Activated CD4-positive, alpha-beta memory T cell treated with anti-CD3 and anti-CD28 coated beads for 36 hours (primary cell): ENCODE results near the gene THBS4. TPM values are rescaled to one million over a fixed set of nuclear protein-coding genes. Genes with fewer than 3 reads are reported as not detected.
"Not testable (repeated sequence)": the region's sequence is repeated elsewhere in the genome, so short reads cannot be mapped to it uniquely, and the experiment has no call there.

ENCODE experiments used
- CTCF ChIA-PET: fragments of 350-600 bp; sonication (Branson Sonifier 250); formaldehyde crosslinking; loops from one replicate; lab custom pipeline; 2021; ENCODE audit warnings: antibody characterized with exemption, inconsistent platforms; lab: Charles Lee
- POLR2A ChIA-PET: fragments of 350-600 bp; sonication (Branson Sonifier 250); formaldehyde crosslinking; loops from one replicate; lab custom pipeline; 2021; ENCODE audit warnings: antibody characterized with exemption; lab: Charles Lee
- DNase-seq: peaks from one replicate; pipeline ENCODE4 v3.0.0-alpha.2; 2020
- H3K27ac Mint-ChIP-seq: one replicate; pipeline ENCODE4 v1.8.0; 2021; ENCODE audit warnings: mixed read lengths
- H3K27me3 Mint-ChIP-seq: one replicate; pipeline ENCODE4 v1.8.0; 2021; ENCODE audit warnings: mixed read lengths
- H3K36me3 Mint-ChIP-seq: one replicate; pipeline ENCODE4 v1.8.0; 2021; ENCODE audit warnings: mixed read lengths
- H3K4me1 Mint-ChIP-seq: one replicate; pipeline ENCODE4 v1.8.0; 2021; ENCODE audit warnings: low read depth, mixed read lengths
- H3K4me3 Mint-ChIP-seq: one replicate; pipeline ENCODE4 v1.8.0; 2021; ENCODE audit warnings: mild to moderate bottlenecking, mixed read lengths
- H3K9me3 Mint-ChIP-seq: one replicate; pipeline ENCODE4 v1.8.0; 2021; ENCODE audit warnings: mixed read lengths
- intact Hi-C: fragments of 100-400 bp; cut with micrococcal nuclease; formaldehyde crosslinking; loops from one replicate; pipeline ENCODE4 v1.15.1; 2023
- total RNA-seq, 2 experiments: library from RNA; stranded (reverse); gene quantifications; one replicate each; pipeline ENCODE4 v1.2.3, GENCODE V29; 2021

Gene THBS4
- total RNA-seq, 2 experiments from 2014 or later, result 1.8 to 2.2 TPM

- intact Hi-C loops, result no loop called here
- H3K36me3 Mint-ChIP-seq, result no peaks in the 10 kb centered on the region
- H3K27ac Mint-ChIP-seq, result no peak overlapping the region
- ChIA-PET CTCF (interaction anchor here (1.5 kb wide), 1 partner anchor 14 kb away, joined by 4 read pairs; no protein-coding TSS in a partner anchor), POLR2A (no interaction called here)
- no peaks in the 10 kb centered on the region for H3K9me3 Mint-ChIP-seq
- H3K27me3 Mint-ChIP-seq, result no peaks in the 10 kb centered on the region
- no peak overlapping the region for H3K4me3 Mint-ChIP-seq
- peaks cover 7% of the 10 kb centered on the region for H3K4me1 Mint-ChIP-seq
- DNase-seq, result no peak
These were observed 70.7 kb downstream of the THBS4 start for GRCh38 chr5:80105698-80106439.

GRCh38 chr5:80106916-80107315 is 71.8 kb downstream of the THBS4 start:
- Mint-ChIP-seq H3K27me3 (no peaks in the 10 kb centered on the region), H3K4me1 (peaks cover 5% of the 10 kb centered on the region), H3K4me3 (no peak overlapping the region), H3K36me3 (no peaks in the 10 kb centered on the region), H3K27ac (no peak overlapping the region), H3K9me3 (no peaks in the 10 kb centered on the region)
- CTCF ChIA-PET, result interaction anchor here (1.5 kb wide), 1 partner anchor 15 kb away, joined by 4 read pairs; no protein-coding TSS in a partner anchor
- POLR2A ChIA-PET, result no interaction called here
- DNase-seq, result no peak
- intact Hi-C loops, result no loop called here

- H3K4me3 Mint-ChIP-seq, result no peak overlapping the region
- H3K36me3 Mint-ChIP-seq, result peaks cover 12% of the 10 kb centered on the region
- peaks cover 6% of the 10 kb centered on the region for H3K4me1 Mint-ChIP-seq
- intact Hi-C loops, result no loop called here
- peaks cover 12% of the 10 kb centered on the region for H3K9me3 Mint-ChIP-seq
- H3K27me3 Mint-ChIP-seq, result no peaks in the 10 kb centered on the region
- DNase-seq, result no peak
- no peak overlapping the region for H3K27ac Mint-ChIP-seq
- ChIA-PET CTCF (interaction anchor here (0.8 kb wide), 1 partner anchor 198 kb away, joined by 3 read pairs; no protein-coding TSS in a partner anchor), POLR2A (interaction anchor here (0.6 kb wide), 2 partner anchors 16 to 195 kb away, joined by 3 read pairs; no protein-coding TSS in a partner anchor)
These were observed 74.7 kb downstream of the THBS4 start for GRCh38 chr5:80109646-80110478.

- H3K4me3 Mint-ChIP-seq, H3K27me3 Mint-ChIP-seq, CTCF ChIA-PET, DNase-seq, intact Hi-C loops, POLR2A ChIA-PET, H3K27ac Mint-ChIP-seq: not testable (repeated sequence)
- peaks cover 11% of the 10 kb centered on the region for H3K4me1 Mint-ChIP-seq
- peaks cover 14% of the 10 kb centered on the region for H3K36me3 Mint-ChIP-seq
- H3K9me3 Mint-ChIP-seq, result peaks cover 13% of the 10 kb centered on the region
These were observed 76.3 kb downstream of the THBS4 start for GRCh38 chr5:80111376-80111990.

- H3K4me1 Mint-ChIP-seq, result peaks cover 25% of the 10 kb centered on the region
- H3K36me3 Mint-ChIP-seq, result peaks cover 17% of the 10 kb centered on the region
- POLR2A ChIA-PET, result no interaction called here
These were observed 79.7 kb downstream of the THBS4 start for GRCh38 chr5:80114860-80115259.

GRCh38 chr5:80116000-80116399 is 80.9 kb downstream of the THBS4 start:
- intact Hi-C loops, result no loop called here
- Mint-ChIP-seq H3K9me3 (peaks cover 18% of the 10 kb centered on the region), H3K4me1 (peaks cover 25% of the 10 kb centered on the region), H3K27me3 (no peaks in the 10 kb centered on the region), H3K27ac (peak overlapping the region; percentile 18), H3K4me3 (no peak overlapping the region), H3K36me3 (peaks cover 17% of the 10 kb centered on the region)
- ChIA-PET CTCF (no interaction called here), POLR2A (no interaction called here)
- DNase-seq, result no peak

More at GRCh38 chr5:80114860-80115259, 79.7 kb downstream of the THBS4 start:
- no peaks in the 10 kb centered on the region for H3K27me3 Mint-ChIP-seq
- CTCF ChIA-PET, result no interaction called here
- H3K27ac Mint-ChIP-seq, result no peak overlapping the region
- no peak for DNase-seq
- no peak overlapping the region for H3K4me3 Mint-ChIP-seq
- intact Hi-C loops, result no loop called here
- peaks cover 18% of the 10 kb centered on the region for H3K9me3 Mint-ChIP-seq

- CTCF ChIA-PET, result no interaction called here
- no peaks in the 10 kb centered on the region for H3K27me3 Mint-ChIP-seq
- peaks cover 18% of the 10 kb centered on the region for H3K9me3 Mint-ChIP-seq
- no peak overlapping the region for H3K4me3 Mint-ChIP-seq
- peaks cover 25% of the 10 kb centered on the region for H3K4me1 Mint-ChIP-seq
- POLR2A ChIA-PET, result no interaction called here
- no peak overlapping the region for H3K27ac Mint-ChIP-seq
- no peak for DNase-seq
- H3K36me3 Mint-ChIP-seq, result peaks cover 17% of the 10 kb centered on the region
- intact Hi-C loops, result no loop called here
These were observed 81.3 kb downstream of the THBS4 start for GRCh38 chr5:80116465-80116864.

GRCh38 chr5:80117446-80117845 is 82.3 kb downstream of the THBS4 start:
- ChIA-PET POLR2A (no interaction called here), CTCF (interaction anchor here (2.0 kb wide), 1 partner anchor 26 kb away, joined by 9 read pairs; no protein-coding TSS in a partner anchor)
- peaks cover 19% of the 10 kb centered on the region for H3K36me3 Mint-ChIP-seq

GRCh38 chr5:80119372-80119771 is 84.2 kb downstream of the THBS4 start:
- Mint-ChIP-seq H3K4me3 (no peak overlapping the region), H3K27me3 (no peaks in the 10 kb centered on the region), H3K4me1 (peaks cover 36% of the 10 kb centered on the region), H3K36me3 (peaks cover 11% of the 10 kb centered on the region), H3K27ac (no peak overlapping the region), H3K9me3 (peaks cover 9% of the 10 kb centered on the region)
- ChIA-PET POLR2A (no interaction called here), CTCF (interaction anchor here (0.8 kb wide), 1 partner anchor 156 kb away, joined by 3 read pairs; no protein-coding TSS in a partner anchor)
- DNase-seq, result no peak
- intact Hi-C loops, result no loop called here

More at GRCh38 chr5:80117446-80117845, 82.3 kb downstream of the THBS4 start:
- peaks cover 18% of the 10 kb centered on the region for H3K9me3 Mint-ChIP-seq
- no peaks in the 10 kb centered on the region for H3K27me3 Mint-ChIP-seq
- peak overlapping the region; percentile 60 for H3K27ac Mint-ChIP-seq
- intact Hi-C loops, result no loop called here
- DNase-seq, result no peak
- H3K4me1 Mint-ChIP-seq, result peaks cover 29% of the 10 kb centered on the region
- no peak overlapping the region for H3K4me3 Mint-ChIP-seq

- Mint-ChIP-seq H3K36me3 (peaks cover 5% of the 10 kb centered on the region), H3K4me3 (no peak overlapping the region), H3K4me1 (peaks cover 43% of the 10 kb centered on the region), H3K27me3 (no peaks in the 10 kb centered on the region), H3K27ac (no peak overlapping the region), H3K9me3 (peaks cover 3% of the 10 kb centered on the region)
- no peak for DNase-seq
- ChIA-PET CTCF (interaction anchor here (1.0 kb wide), 1 partner anchor 30 kb away, joined by 5 read pairs; no protein-coding TSS in a partner anchor), POLR2A (interaction anchor here (0.8 kb wide), 1 partner anchor 133 kb away, joined by 3 read pairs; the partner anchor contains the start of gene SERINC5)
- intact Hi-C loops, result no loop called here
These were observed 87.4 kb downstream of the THBS4 start for GRCh38 chr5:80122579-80122978.

- no peak overlapping the region for H3K4me3 Mint-ChIP-seq
- no peak overlapping the region for H3K27ac Mint-ChIP-seq
- ChIA-PET POLR2A (interaction anchor here (2.1 to 3.5 kb wide), 2 partner anchors 16 to 132 kb away, joined by 10 to 29 read pairs; partner anchors contain the start of gene SERINC5), CTCF (no interaction called here)
- intact Hi-C loops, result no loop called here
- peaks cover 3% of the 10 kb centered on the region for H3K36me3 Mint-ChIP-seq
- no peaks in the 10 kb centered on the region for H3K9me3 Mint-ChIP-seq
- no peak for DNase-seq
- H3K4me1 Mint-ChIP-seq, result peaks cover 47% of the 10 kb centered on the region
- no peaks in the 10 kb centered on the region for H3K27me3 Mint-ChIP-seq
These were observed 89.2 kb downstream of the THBS4 start for GRCh38 chr5:80124121-80124918.
